ENCODE results near the gene KRT85.

- TF ChIP-seq CTCF (IDR thresholded peaks at IDR 0.05) (no peak), POLR2A (IDR thresholded peaks at IDR 0.05) (no peak)
Observed at GRCh38 chr12:52316290-52316689, 51.0 kb downstream of the KRT85 start.
